ENCODE measurements around the gene ILKAP.

GRCh38 chr2:238230699-238231098 is 27.2 kb upstream of the ILKAP start:
- TF ChIP-seq REST (IDR thresholded peaks at IDR 0.05; ENCODE audit: low read depth, low read length) (no peak), CTCF (IDR thresholded peaks at IDR 0.05) (no peak), IRF3 (IDR thresholded peaks at IDR 0.05; ENCODE audit: low read depth, low read length) (no peak)

Measured in SK-N-SH (cell line).